ENCODE measurements around the gene SAA1.

SAA1 gene

GRCh38 chr11:18270102-18270501 is 4.0 kb downstream of the SAA1 start:
- H3K27me3 Mint-ChIP-seq, result no peaks in the 10 kb centered on the region
- peaks cover under 1% of the 10 kb centered on the region for H3K36me3 Mint-ChIP-seq (ENCODE audit: low read depth)
- H3K9me3 Mint-ChIP-seq, result no peaks in the 10 kb centered on the region
- H3K4me1 Mint-ChIP-seq (ENCODE audit: low read depth), result peaks cover 3% of the 10 kb centered on the region
- no peak overlapping the region for H3K27ac Mint-ChIP-seq
- no peak for DNase-seq
- no peak overlapping the region for H3K4me3 Mint-ChIP-seq

- Mint-ChIP-seq H3K4me1 (ENCODE audit: low read depth) (peaks cover 3% of the 10 kb centered on the region), H3K27ac (no peak overlapping the region), H3K9me3 (no peaks in the 10 kb centered on the region), H3K36me3 (ENCODE audit: low read depth) (peaks cover 5% of the 10 kb centered on the region), H3K4me3 (no peak overlapping the region), H3K27me3 (no peaks in the 10 kb centered on the region)
- no peak for DNase-seq
These were observed 5.1 kb downstream of the SAA1 start for GRCh38 chr11:18271206-18271605.

GRCh38 chr11:18277565-18278271 is 11.7 kb downstream of the SAA1 start:
- Mint-ChIP-seq H3K9me3 (no peaks in the 10 kb centered on the region), H3K4me3 (no peak overlapping the region), H3K27me3 (no peaks in the 10 kb centered on the region), H3K4me1 (ENCODE audit: low read depth) (peaks cover 11% of the 10 kb centered on the region), H3K27ac (no peak overlapping the region), H3K36me3 (ENCODE audit: low read depth) (peaks cover 55% of the 10 kb centered on the region)
- DNase-seq, result no peak

- Mint-ChIP-seq H3K27me3 (no peaks in the 10 kb centered on the region), H3K36me3 (ENCODE audit: low read depth) (peaks cover 77% of the 10 kb centered on the region), H3K4me3 (no peak overlapping the region), H3K9me3 (no peaks in the 10 kb centered on the region), H3K4me1 (ENCODE audit: low read depth) (peaks cover 11% of the 10 kb centered on the region), H3K27ac (peak overlapping the region; percentile 80)
- DNase-seq, result no peak
These were observed 14.5 kb downstream of the SAA1 start for GRCh38 chr11:18280438-18281045.

GRCh38 chr11:18282626-18283025 is 16.6 kb downstream of the SAA1 start:
- H3K36me3 Mint-ChIP-seq (ENCODE audit: low read depth), result peaks cover 88% of the 10 kb centered on the region
- H3K27ac Mint-ChIP-seq, result no peak overlapping the region
- DNase-seq, result no peak

GRCh38 chr11:18285841-18286240 is 19.8 kb downstream of the SAA1 start:
- no peaks in the 10 kb centered on the region for H3K27me3 Mint-ChIP-seq
- H3K9me3 Mint-ChIP-seq, result no peaks in the 10 kb centered on the region
- H3K27ac Mint-ChIP-seq, result no peak overlapping the region
- H3K4me3 Mint-ChIP-seq, result no peak overlapping the region
- DNase-seq, result no peak
- peaks cover 3% of the 10 kb centered on the region for H3K4me1 Mint-ChIP-seq (ENCODE audit: low read depth)
- peaks cover 88% of the 10 kb centered on the region for H3K36me3 Mint-ChIP-seq (ENCODE audit: low read depth)

More at GRCh38 chr11:18282626-18283025, 16.6 kb downstream of the SAA1 start:
- no peak overlapping the region for H3K4me3 Mint-ChIP-seq
- peaks cover 11% of the 10 kb centered on the region for H3K4me1 Mint-ChIP-seq (ENCODE audit: low read depth)
- H3K27me3 Mint-ChIP-seq, result no peaks in the 10 kb centered on the region
- H3K9me3 Mint-ChIP-seq, result no peaks in the 10 kb centered on the region

- peak overlapping the region; percentile 7 for H3K27ac Mint-ChIP-seq
- peaks cover 88% of the 10 kb centered on the region for H3K36me3 Mint-ChIP-seq (ENCODE audit: low read depth)
- H3K9me3 Mint-ChIP-seq, result no peaks in the 10 kb centered on the region
- no peak for DNase-seq
- no peaks in the 10 kb centered on the region for H3K27me3 Mint-ChIP-seq
- H3K4me3 Mint-ChIP-seq, result no peak overlapping the region
- peaks cover 1% of the 10 kb centered on the region for H3K4me1 Mint-ChIP-seq (ENCODE audit: low read depth)
These were observed 22.8 kb downstream of the SAA1 start for GRCh38 chr11:18288911-18289310.

GRCh38 chr11:18294862-18295261 is 28.8 kb downstream of the SAA1 start:
- H3K36me3 Mint-ChIP-seq (ENCODE audit: low read depth), result peaks cover 90% of the 10 kb centered on the region
- no peaks in the 10 kb centered on the region for H3K9me3 Mint-ChIP-seq
- H3K27me3 Mint-ChIP-seq, result no peaks in the 10 kb centered on the region
- peak overlapping the region; percentile 56 for H3K27ac Mint-ChIP-seq
- no peak for DNase-seq
- peaks cover 14% of the 10 kb centered on the region for H3K4me1 Mint-ChIP-seq (ENCODE audit: low read depth)
- H3K4me3 Mint-ChIP-seq, result no peak overlapping the region

GRCh38 chr11:18295316-18295715 is 29.3 kb downstream of the SAA1 start:
- Mint-ChIP-seq H3K4me3 (no peak overlapping the region), H3K4me1 (ENCODE audit: low read depth) (peaks cover 14% of the 10 kb centered on the region), H3K9me3 (no peaks in the 10 kb centered on the region), H3K27me3 (no peaks in the 10 kb centered on the region), H3K36me3 (ENCODE audit: low read depth) (peaks cover 90% of the 10 kb centered on the region), H3K27ac (no peak overlapping the region)
- no peak for DNase-seq

- Mint-ChIP-seq H3K4me1 (ENCODE audit: low read depth) (peaks cover 9% of the 10 kb centered on the region), H3K27ac (peak overlapping the region; percentile 51), H3K4me3 (no peak overlapping the region), H3K36me3 (ENCODE audit: low read depth) (peaks cover 87% of the 10 kb centered on the region), H3K27me3 (no peaks in the 10 kb centered on the region), H3K9me3 (no peaks in the 10 kb centered on the region)
- DNase-seq, result no peak
These were observed 33.7 kb downstream of the SAA1 start for GRCh38 chr11:18299721-18300120.

GRCh38 chr11:18304745-18305144 is 38.7 kb downstream of the SAA1 start:
- H3K9me3 Mint-ChIP-seq, result no peaks in the 10 kb centered on the region
- H3K27ac Mint-ChIP-seq, result no peak overlapping the region
- no peaks in the 10 kb centered on the region for H3K27me3 Mint-ChIP-seq
- no peaks in the 10 kb centered on the region for H3K4me1 Mint-ChIP-seq (ENCODE audit: low read depth)
- H3K36me3 Mint-ChIP-seq (ENCODE audit: low read depth), result peaks cover 89% of the 10 kb centered on the region
- H3K4me3 Mint-ChIP-seq, result no peak overlapping the region
- DNase-seq, result no peak

GRCh38 chr11:18307461-18308139 is 41.5 kb downstream of the SAA1 start:
- Mint-ChIP-seq H3K27me3 (no peaks in the 10 kb centered on the region), H3K36me3 (ENCODE audit: low read depth) (peaks cover 89% of the 10 kb centered on the region), H3K4me3 (no peak overlapping the region), H3K9me3 (no peaks in the 10 kb centered on the region), H3K27ac (no peak overlapping the region), H3K4me1 (ENCODE audit: low read depth) (peaks cover 3% of the 10 kb centered on the region)
- DNase-seq, result no peak

GRCh38 chr11:18308242-18308641 is 42.2 kb downstream of the SAA1 start:
- Mint-ChIP-seq H3K9me3 (no peaks in the 10 kb centered on the region), H3K4me3 (no peak overlapping the region), H3K27me3 (no peaks in the 10 kb centered on the region), H3K4me1 (ENCODE audit: low read depth) (peaks cover 9% of the 10 kb centered on the region), H3K27ac (no peak overlapping the region), H3K36me3 (ENCODE audit: low read depth) (peaks cover 89% of the 10 kb centered on the region)
- no peak for DNase-seq

GRCh38 chr11:18309691-18310090 is 43.6 kb downstream of the SAA1 start:
- no peak overlapping the region for H3K27ac Mint-ChIP-seq

GRCh38 chr11:18310800-18311340 is 44.8 kb downstream of the SAA1 start:
- Mint-ChIP-seq H3K36me3 (ENCODE audit: low read depth) (peaks cover 81% of the 10 kb centered on the region), H3K9me3 (no peaks in the 10 kb centered on the region), H3K4me1 (ENCODE audit: low read depth) (peaks cover 15% of the 10 kb centered on the region), H3K4me3 (no peak overlapping the region), H3K27ac (peak overlapping the region; percentile 35), H3K27me3 (no peaks in the 10 kb centered on the region)
- DNase-seq, result no peak

More at GRCh38 chr11:18309691-18310090, 43.6 kb downstream of the SAA1 start:
- H3K36me3 Mint-ChIP-seq (ENCODE audit: low read depth), result peaks cover 83% of the 10 kb centered on the region
- peaks cover 10% of the 10 kb centered on the region for H3K4me1 Mint-ChIP-seq (ENCODE audit: low read depth)
- no peak for DNase-seq
- no peaks in the 10 kb centered on the region for H3K9me3 Mint-ChIP-seq
- no peak overlapping the region for H3K4me3 Mint-ChIP-seq
- H3K27me3 Mint-ChIP-seq, result no peaks in the 10 kb centered on the region
